Limb (tissue), 2 donors: Measurements from ENCODE around the gene CASTOR1.
A peak's percentile ranks its signal among the peaks of the same experiment; 100 is the strongest.

Source experiments
- DNase-seq, 2 donors: peaks; one replicate each; pipeline ENCODE4 v3.0.0-alpha.2; 2016; ENCODE audit errors: extremely low spot score in 2 of 2

CASTOR1 gene

DNA sequence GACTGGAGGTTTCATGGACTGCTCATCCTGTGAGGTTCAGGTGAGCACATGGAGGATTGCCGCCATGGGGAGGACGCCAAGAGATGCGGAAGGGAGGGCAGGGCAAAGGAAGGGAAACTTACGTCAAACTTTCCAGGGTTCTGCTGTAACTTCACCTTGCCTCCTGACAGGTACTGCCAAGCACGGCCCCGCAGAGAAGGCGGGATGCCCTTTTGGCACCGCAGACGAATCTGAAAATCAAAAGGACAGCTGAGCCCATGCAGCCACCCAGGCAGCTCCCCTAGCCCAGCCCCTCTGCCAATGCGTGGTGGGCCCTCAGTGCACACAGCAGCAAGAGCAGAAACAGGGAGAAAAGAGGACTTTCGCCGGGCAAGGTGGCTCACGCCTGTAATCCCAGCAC lies 10.0 kb upstream of the CASTOR1 start:
- no peak for DNase-seq

DNA sequence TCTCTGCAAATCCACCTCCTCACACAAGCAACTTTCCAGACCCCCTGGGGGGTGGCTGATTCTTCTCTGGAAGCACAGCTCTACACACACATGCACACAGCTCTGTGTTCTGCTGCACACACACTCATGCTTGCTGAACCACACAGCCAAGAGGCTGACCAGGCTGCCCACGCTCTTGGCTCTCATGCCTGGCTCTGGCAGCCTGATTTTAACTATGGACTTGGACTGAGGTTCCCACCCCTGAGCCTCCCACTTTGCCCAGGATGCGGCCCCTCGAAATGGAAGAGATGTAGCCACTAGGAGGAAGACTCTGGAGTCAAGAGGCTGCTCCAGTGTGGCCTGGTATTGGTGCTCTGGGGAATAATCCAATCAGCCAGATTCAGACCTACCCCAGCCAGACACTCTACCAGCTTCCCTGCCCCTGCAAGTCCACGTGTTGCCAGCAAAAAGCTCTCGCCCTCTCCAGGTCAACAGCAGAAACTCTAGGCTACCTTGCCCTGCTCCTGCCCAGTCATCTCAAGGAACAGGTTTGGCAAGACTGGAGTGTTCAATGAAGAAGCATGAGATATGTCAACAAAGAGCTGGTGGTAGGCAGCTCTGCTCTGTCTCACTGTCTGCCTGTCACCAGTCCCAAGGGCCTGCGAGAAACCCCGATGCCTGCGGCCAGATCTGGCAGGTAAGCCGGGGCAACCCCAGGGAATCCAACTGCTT lies 8.8 kb upstream of the CASTOR1 start:
- DNase-seq = no peak

DNA sequence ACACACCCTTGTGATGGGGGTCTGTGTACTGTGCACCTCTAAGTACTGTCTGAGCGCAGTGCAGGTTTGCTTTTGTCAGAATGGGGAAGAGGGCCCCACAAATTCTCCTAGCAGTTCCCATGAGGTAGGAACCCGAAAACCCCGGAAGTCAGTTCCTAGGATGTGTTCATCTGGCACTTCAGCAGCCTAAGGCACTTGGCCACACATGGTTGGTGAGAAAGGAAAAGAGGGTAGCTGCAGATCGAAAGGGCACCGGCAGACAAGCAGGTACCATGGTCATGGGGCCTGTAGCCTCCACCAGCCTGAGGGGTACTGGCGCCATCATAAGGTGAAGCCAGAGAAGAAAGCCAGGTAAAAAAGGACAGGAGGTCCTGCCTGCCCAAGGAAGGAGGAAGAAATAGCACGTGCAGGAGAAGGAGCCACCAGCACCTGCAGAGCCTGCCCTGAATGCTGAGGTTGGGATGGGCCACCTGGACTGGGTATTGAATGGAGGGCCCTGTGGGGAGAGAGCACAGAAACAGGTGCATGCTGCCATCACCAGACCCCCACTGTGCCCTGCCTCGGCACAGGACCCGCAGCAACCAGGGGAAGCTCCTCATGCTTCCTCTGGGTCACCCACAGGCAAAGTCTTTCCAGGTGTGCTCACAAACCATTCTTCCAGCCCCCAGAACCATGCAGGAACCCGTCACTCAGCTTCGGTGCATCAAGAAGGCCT lies 8.1 kb upstream of the CASTOR1 start:
- DNase-seq = no peak

DNA sequence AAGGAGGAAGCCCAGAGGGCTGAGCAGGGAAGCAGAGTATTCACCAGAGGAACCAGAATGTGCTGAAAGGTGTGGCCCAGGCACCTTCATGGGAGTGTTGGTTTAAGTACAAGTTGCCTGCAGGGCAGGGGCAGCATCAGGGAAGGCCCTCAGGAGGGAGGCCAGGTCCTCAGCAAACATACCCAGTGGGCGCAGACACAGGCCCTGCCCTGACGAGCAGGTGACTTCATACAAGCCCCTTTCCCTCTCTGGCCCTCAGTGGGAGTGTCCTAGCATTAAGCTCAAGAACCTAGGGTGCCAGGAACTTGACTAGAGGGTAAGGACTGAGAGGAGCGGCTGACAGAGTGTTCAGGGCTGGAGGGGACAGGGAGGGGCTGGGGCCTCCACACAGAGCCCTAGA lies 7.5 kb upstream of the CASTOR1 start:
- DNase-seq = no peak

DNA sequence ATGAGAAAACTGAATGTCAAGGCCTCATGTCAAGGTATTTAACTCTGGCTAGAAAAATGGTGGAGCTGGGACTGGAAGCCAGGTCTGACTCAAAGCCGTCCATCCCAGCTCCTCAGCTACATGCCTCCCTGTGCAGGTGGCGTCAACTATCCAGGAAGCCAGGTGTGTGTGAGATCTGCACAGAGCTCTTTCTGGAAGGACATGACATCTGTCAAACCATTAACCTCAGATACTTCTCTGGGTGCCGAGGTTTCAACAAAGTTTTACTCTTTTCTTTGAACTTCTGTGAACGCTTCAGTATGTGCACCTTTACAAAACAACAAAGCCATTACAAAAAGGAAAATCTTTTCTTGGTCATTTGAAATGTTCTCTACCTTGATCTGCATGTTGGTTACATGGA lies 7.0 kb upstream of the CASTOR1 start:
- DNase-seq = no peak

DNA sequence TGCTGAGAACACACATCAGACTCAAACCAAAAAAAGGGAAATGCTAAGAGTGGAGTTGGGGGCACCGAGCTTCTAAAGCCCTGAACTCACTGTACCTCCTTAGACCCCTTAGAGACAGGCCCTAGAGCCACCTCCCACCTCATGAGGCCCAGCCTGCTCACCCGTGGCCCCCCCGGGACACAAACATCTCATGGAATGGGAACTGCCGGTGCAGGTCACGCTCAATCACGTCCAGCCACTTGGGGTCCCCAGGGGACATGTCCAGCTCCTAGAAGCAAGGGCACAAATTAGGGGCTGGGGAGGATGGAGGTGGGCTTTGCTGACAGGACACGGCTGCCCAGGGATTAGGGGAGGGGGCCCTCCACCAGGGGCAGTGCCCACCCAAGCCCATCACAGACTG lies 6.3 kb upstream of the CASTOR1 start:
- DNase-seq = no peak

DNA sequence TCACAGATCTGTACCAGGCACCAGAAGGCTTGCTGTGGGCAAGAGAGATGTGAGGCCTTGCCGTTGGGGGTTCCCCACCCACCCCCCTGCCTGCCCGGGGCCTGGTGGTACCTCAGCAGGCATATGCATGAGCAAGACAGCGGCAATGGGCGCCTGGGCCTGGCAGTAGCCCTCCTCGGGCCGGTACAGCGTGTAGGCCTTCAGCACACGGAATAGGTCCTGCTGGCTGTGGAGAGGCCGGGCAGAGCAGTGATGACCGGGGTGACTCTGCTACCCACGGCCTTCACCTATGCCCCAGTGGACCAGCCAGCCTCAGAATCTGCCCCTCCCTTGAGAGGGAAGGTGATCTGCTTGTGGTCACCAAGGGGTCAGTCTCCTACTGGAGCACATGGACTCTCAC lies 5.5 kb upstream of the CASTOR1 start:
- no peak for DNase-seq

DNA sequence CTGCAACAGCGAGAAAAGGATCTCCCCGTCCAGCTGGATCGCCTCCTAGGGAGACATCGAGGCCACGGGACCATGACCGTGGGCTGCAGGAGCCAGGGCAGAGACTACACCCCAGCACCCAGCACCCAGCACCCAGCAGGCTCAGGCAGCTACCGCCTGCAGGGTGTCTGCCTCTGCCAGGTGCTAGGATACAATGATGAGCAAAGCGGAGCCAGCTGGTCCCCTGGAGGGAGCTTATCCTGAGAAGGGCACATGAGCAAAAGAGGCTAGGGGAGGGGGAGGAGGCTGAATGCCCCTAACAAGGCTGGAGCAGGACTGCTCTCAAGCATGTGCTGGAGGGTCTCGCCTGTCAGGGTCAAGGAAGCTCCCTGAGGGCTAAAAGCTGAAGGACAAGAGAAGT lies 4.8 kb upstream of the CASTOR1 start:
- no peak for DNase-seq

DNA sequence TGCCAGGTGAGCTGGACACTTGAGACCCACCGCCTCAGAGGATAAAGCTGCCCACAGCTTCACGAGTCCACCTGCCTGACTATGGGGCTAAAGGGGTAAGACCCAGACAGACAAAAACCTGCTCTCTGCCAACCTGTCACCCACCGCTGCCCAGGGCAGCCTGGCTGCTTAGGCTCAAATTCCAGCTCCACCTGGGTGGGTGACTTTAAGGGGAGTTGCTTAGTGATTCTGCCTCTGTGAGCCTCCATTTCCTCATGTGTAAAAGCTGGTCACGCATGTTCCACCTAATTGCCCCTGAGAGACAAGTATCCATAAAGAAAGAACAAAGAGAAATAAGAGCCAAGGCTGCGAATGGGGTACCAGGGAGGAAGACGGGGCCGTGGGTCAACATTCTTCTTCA lies 3.7 kb upstream of the CASTOR1 start:
- DNase-seq = no peak

DNA sequence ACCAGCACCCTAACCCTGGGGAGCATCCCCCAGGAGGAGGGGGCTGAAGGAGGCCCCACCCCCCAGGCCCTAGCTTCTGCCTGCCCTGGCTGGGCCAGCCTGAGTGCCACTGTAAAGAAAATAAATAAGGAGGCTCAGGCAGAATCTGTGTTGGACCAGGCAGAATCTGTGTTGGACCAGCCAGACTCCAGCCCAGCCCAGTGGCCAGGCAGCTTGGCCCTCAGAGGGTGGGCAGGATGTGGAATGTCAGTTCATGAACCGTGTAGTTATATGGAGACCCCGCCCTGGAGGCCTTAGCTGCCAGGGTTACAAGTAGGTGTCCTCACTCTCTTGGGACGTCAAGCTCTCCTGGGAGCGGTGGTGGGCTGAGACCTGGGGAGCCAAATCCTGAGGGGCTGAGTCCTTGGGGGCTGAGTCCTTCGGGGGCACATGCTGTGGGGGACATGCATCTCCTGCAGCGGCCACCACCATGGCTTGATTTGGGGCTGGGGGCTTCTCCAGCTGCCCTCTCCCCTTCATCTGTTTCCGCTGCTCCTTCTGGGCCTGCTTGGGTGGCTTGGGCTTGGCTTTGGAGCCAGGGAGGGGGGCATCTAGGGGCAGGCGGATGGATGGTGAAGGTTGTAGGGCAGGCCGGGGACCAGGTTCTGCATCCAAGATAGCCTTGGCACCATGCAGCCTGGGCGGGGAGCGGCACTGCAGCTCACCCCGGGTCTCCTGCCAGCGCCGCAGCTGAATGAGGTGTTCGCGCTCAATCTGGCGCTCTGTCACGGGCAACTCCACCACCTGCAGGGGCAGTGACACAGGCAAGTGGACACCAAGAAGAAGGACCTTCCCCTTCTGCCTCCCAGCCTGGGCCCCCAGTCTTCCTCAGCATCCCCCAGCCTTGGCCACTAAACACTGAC lies 3.0 kb upstream of the CASTOR1 start:
- no peak for DNase-seq

DNA sequence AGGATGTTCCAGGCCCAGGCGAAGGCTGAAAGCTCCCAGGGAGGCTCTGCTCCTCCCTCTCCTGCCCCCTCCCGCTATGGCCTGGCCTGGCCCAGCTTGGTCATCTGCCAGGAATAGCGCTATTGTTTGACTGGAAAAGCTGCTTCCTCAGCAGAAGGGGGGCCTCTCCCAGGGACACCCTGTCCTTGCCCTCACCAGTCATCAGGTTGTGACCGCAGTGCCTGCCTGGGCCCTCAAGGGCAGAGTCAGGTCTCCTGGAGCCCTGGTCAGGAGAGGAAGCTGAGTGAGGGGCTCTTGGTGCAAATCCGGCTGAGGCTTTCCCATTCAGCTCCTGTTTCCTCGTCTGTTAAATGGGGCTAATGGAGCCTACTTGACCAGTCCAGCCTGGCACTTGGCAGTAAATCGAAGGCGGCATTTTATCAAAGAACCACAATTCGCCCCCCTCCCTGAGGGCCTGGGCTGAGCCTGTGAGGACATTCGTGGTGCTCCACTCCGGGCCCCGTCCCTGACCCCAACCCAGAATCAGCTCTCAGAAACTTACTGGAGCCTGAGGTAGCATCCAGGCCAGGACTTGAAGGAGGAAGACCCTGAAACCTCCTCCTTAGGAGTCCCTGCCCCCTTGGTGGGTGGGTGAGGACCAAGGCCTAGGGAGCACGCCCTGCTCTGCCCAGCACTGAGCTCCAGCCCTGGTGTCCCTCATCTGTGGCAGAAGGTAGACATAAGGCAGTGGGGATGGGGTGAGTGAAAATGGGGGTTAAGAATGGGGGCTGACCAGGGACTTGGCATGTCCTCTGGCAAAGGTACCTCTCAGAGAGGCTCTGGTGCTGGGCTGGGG lies 2.0 kb upstream of the CASTOR1 start:
- peak in 1 of 2 donors; percentile 67 for DNase-seq

DNA sequence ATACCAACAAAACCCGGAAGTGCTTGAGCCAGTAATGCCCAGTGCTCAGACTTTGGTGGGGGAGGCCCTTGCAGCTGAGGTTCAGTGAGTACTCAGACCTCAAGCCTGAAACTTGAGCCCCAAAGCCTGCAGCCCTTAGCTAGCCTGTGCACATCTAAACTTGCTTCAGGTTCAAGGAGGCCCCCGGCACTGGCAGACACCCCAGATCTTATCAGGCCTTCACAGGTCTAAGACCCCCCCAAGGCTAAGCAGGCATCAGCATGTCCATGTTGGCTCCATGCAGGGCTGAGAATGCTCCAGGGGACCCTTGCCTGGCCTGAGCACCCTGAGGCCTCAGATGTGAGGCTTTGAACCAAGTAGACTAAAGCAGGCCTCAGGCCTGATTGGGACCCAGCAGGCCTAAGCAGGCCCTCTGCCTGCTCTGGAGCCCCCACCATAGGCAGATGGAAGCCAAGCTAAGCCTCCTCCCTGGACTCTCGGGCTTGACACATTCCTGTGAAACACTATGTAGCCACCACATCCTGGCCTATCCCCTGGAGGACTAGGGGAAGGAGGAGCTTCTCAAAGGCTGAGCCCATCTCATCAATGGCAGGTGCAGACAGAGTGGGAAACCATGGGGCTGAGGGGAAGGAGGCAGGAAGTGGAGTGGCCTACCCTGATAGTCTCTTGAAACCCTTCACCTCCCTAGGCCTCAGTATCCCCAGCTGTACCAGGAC lies 1.2 kb upstream of the CASTOR1 start:
- no peak for DNase-seq

DNA sequence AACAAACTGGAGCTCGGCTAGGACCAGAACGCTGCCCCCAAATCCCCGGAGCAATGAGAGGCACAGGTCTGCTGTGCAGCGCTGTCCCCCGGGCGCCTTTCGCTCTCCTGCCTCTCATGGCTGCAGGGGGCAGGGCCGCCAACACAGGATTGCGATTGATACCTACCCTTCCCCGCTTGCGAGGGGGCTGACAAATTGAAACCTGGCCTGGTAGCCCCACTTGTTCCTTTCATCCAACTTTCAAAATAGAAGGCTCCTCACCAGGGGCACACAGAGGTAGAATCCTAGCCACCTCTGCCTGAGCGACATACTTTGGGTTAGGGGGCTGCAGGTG lies 642 bp upstream of the CASTOR1 start:
- no peak for DNase-seq

DNA sequence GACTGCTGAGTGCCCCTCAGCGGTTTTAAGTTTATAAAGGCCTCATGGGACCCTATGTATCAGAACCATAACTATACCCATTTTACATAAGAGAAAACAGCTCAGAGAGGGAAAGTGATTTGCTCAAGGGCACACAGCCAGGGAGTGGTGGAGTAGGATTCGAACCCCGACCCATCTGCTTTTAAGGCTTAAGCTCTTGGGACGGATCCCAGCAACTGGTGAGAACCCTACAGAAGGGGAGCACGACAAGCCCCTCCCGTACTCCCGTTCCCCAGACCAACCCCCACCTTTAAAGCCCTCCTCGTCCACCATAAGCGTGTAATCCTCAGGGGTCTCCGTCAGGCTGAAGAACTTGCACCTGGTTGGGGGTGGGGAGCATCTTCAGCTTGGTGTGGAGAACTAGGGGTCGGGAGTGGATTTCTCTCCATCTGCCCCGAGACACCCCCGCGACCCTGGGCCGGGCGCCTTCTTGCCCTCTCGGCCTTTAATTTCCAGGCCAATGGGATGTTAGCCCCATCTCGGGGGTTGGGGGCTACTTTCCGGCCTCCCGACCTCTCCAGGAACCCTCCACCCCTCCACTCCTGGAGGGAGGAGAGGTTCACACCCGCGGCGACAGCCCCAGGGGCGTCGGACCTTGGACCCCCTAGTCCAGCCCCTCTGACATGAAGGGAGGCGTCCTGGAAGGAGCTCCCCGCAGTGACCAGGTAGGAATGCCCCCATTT lies 725 bp downstream of the CASTOR1 start:
- no peak for DNase-seq

DNA sequence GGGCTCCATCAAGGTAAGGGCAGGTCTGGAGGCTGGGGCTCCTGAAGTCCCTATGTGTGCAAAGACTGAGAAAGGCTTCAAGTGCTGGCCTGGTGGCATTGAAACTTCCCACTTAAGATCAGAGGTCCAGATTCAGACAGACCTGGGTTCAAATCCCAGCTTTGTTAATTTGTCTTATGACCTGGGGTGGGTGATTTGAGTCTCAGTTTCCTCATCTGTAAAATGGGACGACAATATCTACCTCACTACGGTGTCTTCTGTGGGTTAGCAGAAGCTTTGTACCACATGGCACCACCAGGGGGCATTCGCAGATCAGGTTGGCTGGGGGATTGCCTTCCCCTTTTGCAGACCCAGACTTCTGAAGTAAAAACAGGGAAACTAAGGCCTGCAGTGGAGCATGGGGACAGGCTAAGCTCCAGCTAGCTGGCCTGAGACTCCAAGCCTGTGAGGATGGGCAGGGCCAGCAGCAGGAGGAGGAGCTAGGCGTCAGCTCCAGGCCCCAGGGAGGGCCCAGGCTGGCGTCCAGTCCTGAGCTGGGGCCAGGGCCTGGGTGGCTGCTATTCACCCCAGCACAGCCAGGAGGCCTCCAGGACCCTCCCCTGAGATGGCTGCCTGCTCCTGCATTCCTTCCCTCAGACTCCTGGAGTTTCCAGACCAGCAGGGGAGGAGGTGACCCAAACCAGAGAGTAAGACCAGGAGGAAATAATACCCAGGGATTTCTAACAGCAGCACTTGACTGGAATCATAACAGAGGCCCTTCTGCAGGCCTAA lies 1.5 kb downstream of the CASTOR1 start:
- peak; percentile 61 to 85 for DNase-seq

DNA sequence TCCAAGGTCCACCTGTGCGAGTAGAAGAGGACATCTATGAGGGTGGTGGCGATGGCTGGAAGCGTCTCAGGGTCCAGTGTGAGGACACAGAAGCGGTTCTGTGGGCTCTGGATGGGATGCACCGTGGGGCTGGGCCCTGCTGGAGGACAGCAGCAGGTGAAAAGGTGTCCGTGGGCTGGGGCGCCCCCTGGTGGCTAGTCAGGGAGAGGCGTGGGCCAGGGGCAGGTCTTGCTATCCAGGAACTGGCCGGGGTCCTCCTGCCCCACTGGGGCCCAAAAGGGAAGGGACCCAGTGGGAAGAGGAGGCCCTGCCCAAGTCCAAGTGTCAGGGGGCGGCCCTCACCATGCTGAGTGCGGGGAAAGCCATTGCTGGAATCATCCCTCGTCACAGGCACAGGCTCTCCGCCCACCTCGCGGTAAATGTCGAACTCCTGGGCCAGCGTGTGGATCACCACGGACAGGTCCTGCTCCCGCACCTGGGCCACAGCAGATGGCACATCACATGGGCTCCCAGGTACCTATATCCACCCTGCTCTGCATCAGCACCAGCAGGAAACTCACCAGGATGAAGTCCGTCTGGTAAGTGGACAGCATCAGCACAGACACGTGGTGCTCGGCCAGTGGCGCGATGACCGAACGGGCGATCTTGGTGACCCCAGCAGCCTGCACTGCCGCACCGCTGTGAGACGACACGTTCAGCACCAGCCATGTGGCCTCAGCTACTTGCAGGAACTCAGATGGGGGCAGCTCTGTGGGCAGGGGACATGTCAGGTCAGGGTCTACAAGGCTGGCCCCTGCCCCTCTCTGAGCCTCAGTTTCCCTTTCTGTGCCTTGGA lies 2.3 kb downstream of the CASTOR1 start:
- DNase-seq = peak in 1 of 2 donors; percentile 82

DNA sequence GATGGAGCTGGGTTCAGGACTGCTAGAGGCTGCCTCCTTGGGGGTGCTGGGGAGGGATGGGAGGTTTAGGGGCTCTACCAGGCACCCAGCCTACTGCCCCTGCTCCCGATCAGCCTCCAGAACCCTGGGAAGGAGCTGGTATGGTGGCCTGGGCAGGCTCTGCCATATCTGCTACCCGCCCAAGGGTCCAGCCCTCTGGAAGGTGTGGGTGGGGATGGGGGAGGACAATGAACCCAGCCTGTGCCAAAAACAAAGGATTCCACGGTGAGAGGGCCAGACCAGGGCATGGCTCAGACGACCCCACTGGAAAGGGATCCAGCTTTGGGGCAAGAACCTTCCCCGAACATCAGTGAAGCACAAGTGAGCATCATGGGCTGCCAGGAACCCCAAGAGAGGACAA lies 3.0 kb downstream of the CASTOR1 start:
- no peak for DNase-seq

DNA sequence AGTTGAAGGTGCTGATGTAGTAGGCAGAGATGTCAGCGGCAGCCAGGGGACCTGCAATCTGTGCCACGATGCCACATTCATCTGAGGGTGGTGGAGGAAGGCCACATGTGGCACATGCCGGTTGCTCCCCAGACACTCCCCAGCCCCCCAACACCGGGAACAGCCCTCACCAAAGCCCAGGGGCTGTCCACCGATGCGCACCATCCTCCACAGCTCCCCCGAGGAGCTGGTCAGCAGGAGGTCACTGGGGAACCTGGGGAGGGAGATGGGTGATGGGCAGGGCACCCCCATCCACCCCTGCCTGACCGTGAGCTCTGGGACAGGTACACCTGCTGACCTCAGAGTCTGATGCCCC lies 3.5 kb downstream of the CASTOR1 start:
- no peak for DNase-seq
